GM21528 (cell line): Measurements from ENCODE around the gene NUP133.
"Not testable (repeated sequence)": the region's sequence is repeated elsewhere in the genome, so short reads cannot be mapped to it uniquely, and the experiment has no call there.

ENCODE experiments used
- ATAC-seq: cut with Tn5 transposase; IDR thresholded peaks from one replicate; pipeline ENCODE4 v1.9.1; 2021; ENCODE audit warnings: mild to moderate bottlenecking, moderate library complexity; ENCODE audit not compliant: unreplicated experiment, low FRiP score

Gene NUP133

GRCh38 chr1:229507951-229508822, at the start of gene NUP133:
TSS of gene NUP133 (minus strand) at chr1:229508341. CDS start at chr1:229508249, 92 bp downstream.
- ATAC-seq: peak; percentile 91

- no peak for ATAC-seq
These were observed 49.2 kb upstream of the NUP133 start for GRCh38 chr1:229557200-229557850.

GRCh38 chr1:229554886-229555621, 46.9 kb upstream of the NUP133 start:
- no peak for ATAC-seq

GRCh38 chr1:229553621-229554130, 45.5 kb upstream of the NUP133 start:
- no peak for ATAC-seq

- ATAC-seq: no peak
These were observed 44.6 kb upstream of the NUP133 start for GRCh38 chr1:229552732-229553131.

GRCh38 chr1:229550812-229551567, 42.8 kb upstream of the NUP133 start:
- no peak for ATAC-seq

GRCh38 chr1:229547542-229547941, 39.4 kb upstream of the NUP133 start:
- no peak for ATAC-seq

GRCh38 chr1:229544587-229544986, 36.4 kb upstream of the NUP133 start:
- no peak for ATAC-seq

- no peak for ATAC-seq
These were observed 31.8 kb upstream of the NUP133 start for GRCh38 chr1:229539863-229540506.

- no peak for ATAC-seq
These were observed 30.8 kb upstream of the NUP133 start for GRCh38 chr1:229538945-229539344.

- ATAC-seq: no peak
These were observed 29.8 kb upstream of the NUP133 start for GRCh38 chr1:229537894-229538293.

- ATAC-seq: no peak
These were observed 28.8 kb upstream of the NUP133 start for GRCh38 chr1:229536982-229537381.

GRCh38 chr1:229535230-229535629, 27.1 kb upstream of the NUP133 start:
- no peak for ATAC-seq

- no peak for ATAC-seq
These were observed 23.2 kb upstream of the NUP133 start for GRCh38 chr1:229531326-229531725.

- ATAC-seq: no peak
These were observed 21.5 kb upstream of the NUP133 start for GRCh38 chr1:229529639-229530038.

GRCh38 chr1:229526695-229527094, 18.6 kb upstream of the NUP133 start:
- no peak for ATAC-seq

- ATAC-seq: no peak
These were observed 14.9 kb upstream of the NUP133 start for GRCh38 chr1:229523052-229523451.

GRCh38 chr1:229514578-229515275, 6.6 kb upstream of the NUP133 start:
- ATAC-seq: no peak

- not testable (repeated sequence) for ATAC-seq
These were observed 3.5 kb upstream of the NUP133 start for GRCh38 chr1:229511625-229512024.
